Fibroblast of lung (primary cell): ENCODE results near the gene FCRLA. TPM values are rescaled to one million over a fixed set of nuclear protein-coding genes. Genes with fewer than 3 reads are reported as not detected.

ENCODE experiments used
- DNase-seq, 2 donors: peaks; one replicate each; pipeline versions ENCODE4 v3.0.0 to v3.0.0-alpha.2; 2010; ENCODE audit warnings: low read depth in 2 of 2
- H2AFZ ChIP-seq: 2 replicates; pipeline ENCODE4 v1.5.1; 2012; ENCODE audit warnings: low read length, control low read depth, inconsistent platforms
- H3K27ac ChIP-seq: 2 replicates; pipeline ENCODE4 v1.5.1; 2011; ENCODE audit warnings: low read length, control low read depth; ENCODE audit not compliant: insufficient read depth
- H3K27me3 ChIP-seq: 2 replicates; pipeline ENCODE4 v1.5.1; 2011; ENCODE audit warnings: mild to moderate bottlenecking, low read length; ENCODE audit not compliant: control insufficient read depth, insufficient read depth
- H3K36me3 ChIP-seq: 2 replicates; pipeline ENCODE4 v1.5.1; 2011; ENCODE audit warnings: low read length; ENCODE audit not compliant: control insufficient read depth, insufficient read depth
- H3K4me1 ChIP-seq: 2 replicates; pipeline ENCODE4 v1.5.1; 2011; ENCODE audit warnings: low read length; ENCODE audit not compliant: control insufficient read depth, insufficient read depth; ENCODE audit errors: extremely low read depth
- H3K4me2 ChIP-seq: 2 replicates; pipeline ENCODE4 v1.5.1; 2011; ENCODE audit warnings: low read length, control low read depth; ENCODE audit not compliant: insufficient read depth; ENCODE audit errors: extremely low read depth
- H3K4me3 ChIP-seq, 4 experiments: fragments of 200-600 bp in 1 of 4; sonication (generic) in 1 of 4; replicated peaks in 1 of 4; 2 replicates each; pipeline ENCODE4 v1.5.1; 2011 to 2016; ENCODE audit warnings: low read length in 4 of 4, low read depth in 3 of 4, mild to moderate bottlenecking in 3 of 4, control low read depth in 2 of 4, inconsistent platforms in 1 of 4, mixed read lengths in 1 of 4; ENCODE audit not compliant: insufficient read depth in 1 of 4; ENCODE audit errors: control extremely low read depth in 1 of 4
- H3K79me2 ChIP-seq: 2 replicates; pipeline ENCODE4 v1.5.1; 2012; ENCODE audit warnings: mild to moderate bottlenecking, low read length, inconsistent platforms; ENCODE audit not compliant: control insufficient read depth, insufficient read depth
- H3K9ac ChIP-seq: 2 replicates; pipeline ENCODE4 v1.5.1; 2011; ENCODE audit warnings: mild to moderate bottlenecking, low read length, control low read depth; ENCODE audit not compliant: insufficient read depth
- H3K9me3 ChIP-seq: 2 replicates; pipeline ENCODE4 v1.5.1; 2012; ENCODE audit warnings: low read depth, low read length; ENCODE audit not compliant: control insufficient read depth, insufficient read depth
- H4K20me1 ChIP-seq: 2 replicates; pipeline ENCODE4 v1.5.1; 2011; ENCODE audit warnings: low read length; ENCODE audit not compliant: control insufficient read depth, insufficient read depth; ENCODE audit errors: extremely low read depth
- EZH2 ChIP-seq: IDR thresholded peaks from 2 replicates; pipeline ENCODE4 v1.5.1; 2012; ENCODE audit warnings: low read length, control low read depth, mild to moderate bottlenecking; ENCODE audit errors: missing control alignments
- polyA plus RNA-seq, 2 donors: library from polyadenylated mRNA; depleted of rRNA in 1 of 2; stranded (reverse) in 1 of 2; unstranded in 1 of 2; fragments of >200 nt; gene quantifications; 2 replicates each; pipeline ENCODE4 v1.2.1, GENCODE V29; 2011 to 2012; ENCODE audit warnings: missing spikeins in 1 of 2
- total RNA-seq: library from RNA; depleted of rRNA; stranded (reverse); fragments of >200 nt; gene quantifications from 2 replicates; pipeline ENCODE4 v1.2.1, GENCODE V29; 2014
- TF ChIP-seq, protein P1 (sequence below), 2 donors: IDR thresholded peaks in 1 of 2; conservative IDR thresholded peaks in 1 of 2; 1 replicate in 1 of 2; 2 replicates in 1 of 2; pipeline ENCODE4 v1.5.1; 2011 to 2012; ENCODE audit warnings: low read length in 2 of 2, control low read depth in 1 of 2, inconsistent platforms in 1 of 2, low read depth in 1 of 2, mild to moderate bottlenecking in 1 of 2

The FCRLA gene
- total and polyA plus RNA-seq, 2 donors (not counting 1 experiment from before 2014, with no cell fraction given) = 0.17 to 0.56 TPM

DNA sequence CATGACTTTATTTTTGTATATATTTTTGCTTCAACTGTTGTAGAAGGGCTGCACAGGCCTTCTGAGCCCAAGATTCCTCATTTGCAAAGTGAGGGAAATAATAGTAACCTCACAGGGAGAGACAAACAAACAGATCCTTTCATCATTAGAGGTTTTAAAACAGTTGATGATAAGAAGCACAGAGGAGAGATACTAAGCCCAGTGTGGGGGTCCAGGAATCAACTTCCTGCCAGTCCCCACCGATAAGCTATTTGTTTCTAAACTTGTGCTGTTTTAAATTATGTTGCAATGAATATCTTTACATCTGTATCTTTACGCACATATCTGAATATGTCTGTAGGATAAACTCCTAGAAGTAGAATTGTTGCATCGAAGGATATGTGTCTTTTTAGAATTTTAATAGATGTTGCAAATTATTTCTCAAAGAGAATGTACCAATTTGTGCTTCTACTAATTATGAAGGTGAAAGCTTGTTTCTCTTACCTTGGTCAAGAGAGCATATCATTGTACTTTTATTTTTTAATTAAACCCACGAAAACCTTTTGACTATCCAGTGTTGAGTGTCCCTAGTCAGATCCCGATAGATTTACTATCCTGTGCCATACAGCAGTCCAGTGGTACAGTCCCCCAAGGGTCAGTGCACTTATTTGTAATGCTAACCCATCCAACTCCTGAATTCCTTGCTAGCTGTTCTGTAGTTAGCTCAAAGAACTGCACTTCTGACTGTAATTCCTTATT, 25.1 kb downstream of the FCRLA start:
- Histone ChIP-seq H3K4me1 (peaks cover 5% of the 10 kb centered on the region), H3K79me2 (no peaks in the 10 kb centered on the region), H3K27me3 (no peaks in the 10 kb centered on the region), H3K4me3 (no peak overlapping the region), H3K36me3 (no peaks in the 10 kb centered on the region), H3K9ac (no peak overlapping the region), H3K9me3 (no peaks in the 10 kb centered on the region), H3K27ac (no peak overlapping the region), H4K20me1 (no peaks in the 10 kb centered on the region), H2AFZ (no peak overlapping the region), H3K4me2 (no peak overlapping the region)
- no peak for DNase-seq
- TF ChIP-seq, protein P1, sequence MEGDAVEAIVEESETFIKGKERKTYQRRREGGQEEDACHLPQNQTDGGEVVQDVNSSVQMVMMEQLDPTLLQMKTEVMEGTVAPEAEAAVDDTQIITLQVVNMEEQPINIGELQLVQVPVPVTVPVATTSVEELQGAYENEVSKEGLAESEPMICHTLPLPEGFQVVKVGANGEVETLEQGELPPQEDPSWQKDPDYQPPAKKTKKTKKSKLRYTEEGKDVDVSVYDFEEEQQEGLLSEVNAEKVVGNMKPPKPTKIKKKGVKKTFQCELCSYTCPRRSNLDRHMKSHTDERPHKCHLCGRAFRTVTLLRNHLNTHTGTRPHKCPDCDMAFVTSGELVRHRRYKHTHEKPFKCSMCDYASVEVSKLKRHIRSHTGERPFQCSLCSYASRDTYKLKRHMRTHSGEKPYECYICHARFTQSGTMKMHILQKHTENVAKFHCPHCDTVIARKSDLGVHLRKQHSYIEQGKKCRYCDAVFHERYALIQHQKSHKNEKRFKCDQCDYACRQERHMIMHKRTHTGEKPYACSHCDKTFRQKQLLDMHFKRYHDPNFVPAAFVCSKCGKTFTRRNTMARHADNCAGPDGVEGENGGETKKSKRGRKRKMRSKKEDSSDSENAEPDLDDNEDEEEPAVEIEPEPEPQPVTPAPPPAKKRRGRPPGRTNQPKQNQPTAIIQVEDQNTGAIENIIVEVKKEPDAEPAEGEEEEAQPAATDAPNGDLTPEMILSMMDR (conservative IDR thresholded peaks at IDR 0.05 in 1 of 2, IDR thresholded peaks at IDR 0.05 in 1 of 2; ENCODE audit: low read depth in 1 of 2, low read length in 2 of 2) = no peak
- TF ChIP-seq EZH2 = no peak

DNA sequence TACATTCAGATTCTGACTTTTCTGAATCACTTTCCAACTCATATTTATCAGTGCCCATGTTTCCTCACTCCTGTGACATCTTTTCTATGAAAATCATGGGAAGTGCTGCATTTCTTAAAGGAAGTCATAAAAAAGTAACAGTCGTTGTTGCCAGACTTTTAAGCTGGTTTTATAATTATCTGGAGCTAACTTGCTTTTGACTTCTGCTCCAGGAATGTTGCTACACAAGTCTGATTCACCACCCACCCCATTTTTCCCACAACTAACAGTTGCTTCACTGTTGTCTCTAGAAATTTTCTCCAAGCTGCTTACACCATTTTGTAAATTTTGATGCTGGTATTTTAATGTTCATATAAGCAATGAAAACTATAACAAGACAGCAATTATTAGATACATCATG, 26.5 kb downstream of the FCRLA start:
- DNase-seq = peak; percentile 81 to 89
- H3K36me3 ChIP-seq = no peaks in the 10 kb centered on the region
- H3K9me3 ChIP-seq = no peaks in the 10 kb centered on the region
- H2AFZ ChIP-seq = no peak overlapping the region
- H3K9ac ChIP-seq = no peak overlapping the region
- no peak overlapping the region for H3K4me3 ChIP-seq
- peak overlapping the region; percentile 25 for H3K27ac ChIP-seq
- no peak for TF ChIP-seq EZH2
- TF ChIP-seq, protein P1 (conservative IDR thresholded peaks at IDR 0.05 in 1 of 2, IDR thresholded peaks at IDR 0.05 in 1 of 2; ENCODE audit: low read depth in 1 of 2, low read length in 2 of 2) = no peak
- no peaks in the 10 kb centered on the region for H3K27me3 ChIP-seq
- H3K79me2 ChIP-seq = no peaks in the 10 kb centered on the region
- H3K4me1 ChIP-seq = peaks cover 5% of the 10 kb centered on the region
- no peaks in the 10 kb centered on the region for H4K20me1 ChIP-seq
- H3K4me2 ChIP-seq = peak overlapping the region; percentile 37

DNA sequence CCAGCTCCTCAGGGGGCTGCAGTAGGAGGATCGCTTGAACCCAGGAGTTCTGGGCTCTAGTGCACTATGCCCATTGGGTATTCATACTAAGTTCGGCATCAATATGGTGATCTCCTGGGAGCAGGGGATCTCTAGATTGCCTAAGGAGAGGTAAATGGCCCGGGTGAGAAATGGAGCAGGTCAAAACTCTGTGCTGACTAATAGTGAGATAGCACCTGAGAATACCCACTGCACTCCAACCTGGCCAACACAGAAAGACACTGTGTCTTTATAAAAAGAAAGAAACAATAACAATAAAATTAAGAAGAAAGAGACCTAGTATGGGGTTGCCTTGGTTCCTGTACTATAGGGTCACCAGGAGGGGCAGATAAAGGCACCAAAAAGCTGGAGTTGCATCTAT, 28.8 kb downstream of the FCRLA start:
- Histone ChIP-seq H3K4me2 (no peak overlapping the region), H2AFZ (no peak overlapping the region)

More for the DNA sequence above, 28.8 kb downstream of the FCRLA start:
- Histone ChIP-seq H3K36me3 (no peaks in the 10 kb centered on the region), H3K4me3 (no peak overlapping the region), H3K4me1 (peaks cover 5% of the 10 kb centered on the region), H3K79me2 (no peaks in the 10 kb centered on the region), H3K9me3 (no peaks in the 10 kb centered on the region), H3K27me3 (no peaks in the 10 kb centered on the region), H3K27ac (no peak overlapping the region), H4K20me1 (no peaks in the 10 kb centered on the region), H3K9ac (no peak overlapping the region)
- TF ChIP-seq EZH2 = no peak
- TF ChIP-seq, protein P1 (conservative IDR thresholded peaks at IDR 0.05 in 1 of 2, IDR thresholded peaks at IDR 0.05 in 1 of 2; ENCODE audit: low read depth in 1 of 2, low read length in 2 of 2) = no peak
- no peak for DNase-seq
